ENCODE measurements around the gene KLB. TPM values are rescaled to one million over a fixed set of nuclear protein-coding genes. Genes with fewer than 3 reads are reported as not detected.

KLB gene
- total RNA-seq, 4 donors from 2014 or later, result under 0.01 TPM; not detected in 3

GRCh38 chr4:39435659-39436563 lies 29.2 kb downstream of the KLB start:
- Histone ChIP-seq H3K4me1 (peaks cover 0 to 6% (median 0%) of the 10 kb centered on the region in 4 donors), H3K36me3 (no peaks in the 10 kb centered on the region), H3K27me3 (no peaks in the 10 kb centered on the region), H3K9me3 (no peaks in the 10 kb centered on the region), H3K27ac (replicated peaks in 1 of 4) (no peak overlapping the region), H3K4me3 (no peak overlapping the region)
- intact Hi-C loops (cut with DNase I), result no loop called here
- WGBS, result 63% methylated on average over 7 of the region's 7 CpGs
- no peak for DNase-seq (ENCODE audit: extremely low spot score)
- TF ChIP-seq POLR2AphosphoS5 (IDR thresholded peaks at IDR 0.05) (no peak), POLR2A (IDR thresholded peaks at IDR 0.05; ENCODE audit: low read depth) (no peak), EP300 (IDR thresholded peaks at IDR 0.05) (no peak), CTCF (IDR thresholded peaks at IDR 0.05) (no peak)

GRCh38 chr4:39441593-39441992 lies 34.9 kb downstream of the KLB start:
- intact Hi-C loops (cut with DNase I), result no loop called here
- TF ChIP-seq CTCF (IDR thresholded peaks at IDR 0.05) (no peak), POLR2A (IDR thresholded peaks at IDR 0.05; ENCODE audit: low read depth) (no peak), EP300 (IDR thresholded peaks at IDR 0.05) (no peak), POLR2AphosphoS5 (IDR thresholded peaks at IDR 0.05) (no peak)
- Histone ChIP-seq H3K9me3 (no peaks in the 10 kb centered on the region), H3K4me1 (peaks cover under 1 to 10% (median 2%) of the 10 kb centered on the region in 4 donors), H3K27me3 (no peaks in the 10 kb centered on the region), H3K4me3 (no peak overlapping the region), H3K27ac (replicated peaks in 1 of 4) (no peak overlapping the region), H3K36me3 (no peaks in the 10 kb centered on the region)
- DNase-seq (ENCODE audit: extremely low spot score), result no peak
- WGBS, result 93% methylated on average over 2 of the region's 2 CpGs

- H3K9me3 ChIP-seq, result no peaks in the 10 kb centered on the region
- H3K4me1 ChIP-seq, result peaks cover 9 to 16% (median 13%) of the 10 kb centered on the region in 4 donors
- WGBS, result 77% methylated on average over 4 of the region's 4 CpGs
- TF ChIP-seq CTCF (IDR thresholded peaks at IDR 0.05) (no peak), POLR2A (IDR thresholded peaks at IDR 0.05; ENCODE audit: low read depth) (no peak), POLR2AphosphoS5 (IDR thresholded peaks at IDR 0.05) (no peak), EP300 (IDR thresholded peaks at IDR 0.05) (no peak)
- H3K4me3 ChIP-seq, result no peak overlapping the region
- DNase-seq (ENCODE audit: extremely low spot score), result no peak
- no peak overlapping the region for H3K27ac ChIP-seq (replicated peaks in 1 of 4)
- no peaks in the 10 kb centered on the region for H3K27me3 ChIP-seq
- H3K36me3 ChIP-seq, result no peaks in the 10 kb centered on the region
- intact Hi-C loops (cut with DNase I), result no loop called here
Observed at GRCh38 chr4:39442998-39443397, 36.3 kb downstream of the KLB start.

- no peak for DNase-seq (ENCODE audit: extremely low spot score)
- Histone ChIP-seq H3K4me3 (peak overlapping the region; percentile 48 to 58 (median 50)), H3K36me3 (peaks cover 0 to 22% (median 9%) of the 10 kb centered on the region in 4 donors), H3K27ac (replicated peaks in 1 of 4) (peak overlapping the region in 1 of 4 donors; percentile 12), H3K4me1 (peaks cover 9 to 16% (median 15%) of the 10 kb centered on the region in 4 donors), H3K27me3 (no peaks in the 10 kb centered on the region), H3K9me3 (no peaks in the 10 kb centered on the region)
- intact Hi-C loops (cut with DNase I), result no loop called here
- 93% methylated on average over 17 of the region's 20 CpGs for WGBS
- TF ChIP-seq POLR2A (IDR thresholded peaks at IDR 0.05; ENCODE audit: low read depth) (no peak), POLR2AphosphoS5 (IDR thresholded peaks at IDR 0.05) (no peak), EP300 (IDR thresholded peaks at IDR 0.05) (no peak), CTCF (IDR thresholded peaks at IDR 0.05) (no peak)
Observed at GRCh38 chr4:39446483-39446841, 39.7 kb downstream of the KLB start.
